ENCODE results near the gene SLC17A6. TPM values are rescaled to one million over a fixed set of nuclear protein-coding genes. Genes with fewer than 3 reads are reported as not detected.

Gene SLC17A6
- total RNA-seq, 1 donor = not detected

Other genes with a start within 250 kb of the SLC17A6 start
- 0.63 TPM for gene ANO5, start 145.3 kb upstream of the SLC17A6 start, total RNA-seq